NB4 (cell line): ENCODE measurements around the gene BBX.

Source experiments
- DNase-seq: peaks from one replicate; pipeline ENCODE4 v3.0.0; 2010; ENCODE audit warnings: low read depth
- H3K4me3 ChIP-seq: one replicate; pipeline ENCODE4 v1.5.1; 2011; ENCODE audit warnings: mild to moderate bottlenecking, low read depth, low read length, moderate library complexity
- CTCF ChIP-seq: IDR thresholded peaks from one replicate; pipeline ENCODE4 v1.5.1; 2012; ENCODE audit warnings: low read depth, low read length
- MAX ChIP-seq: IDR thresholded peaks from 2 replicates; pipeline ENCODE4 v1.6.1; 2011; ENCODE audit warnings: low read depth, low read length
- MYC ChIP-seq: IDR thresholded peaks from 2 replicates; pipeline ENCODE4 v1.6.1; 2011; ENCODE audit warnings: low read depth, low read length
- POLR2A ChIP-seq: IDR thresholded peaks from 2 replicates; pipeline ENCODE4 v1.6.1; 2011; ENCODE audit warnings: mild to moderate bottlenecking; ENCODE audit not compliant: insufficient read length; ENCODE audit errors: extremely low read depth

BBX gene

GRCh38 chr3:107790612-107791011, 267.9 kb downstream of the BBX start:
- DNase-seq: no peak

GRCh38 chr3:107791027-107791426, 268.3 kb downstream of the BBX start:
- no peak for TF ChIP-seq POLR2A
- no peak for TF ChIP-seq MYC
- H3K4me3 ChIP-seq: no peak overlapping the region
- no peak for DNase-seq

More at GRCh38 chr3:107790612-107791011, 267.9 kb downstream of the BBX start:
- TF ChIP-seq POLR2A: no peak
- TF ChIP-seq CTCF: no peak
- TF ChIP-seq MYC: no peak
- TF ChIP-seq MAX: no peak
- no peak overlapping the region for H3K4me3 ChIP-seq

- no peak overlapping the region for H3K4me3 ChIP-seq
- TF ChIP-seq MAX: no peak
- TF ChIP-seq MYC: no peak
- TF ChIP-seq POLR2A: no peak
- TF ChIP-seq CTCF: no peak
- no peak for DNase-seq
These were observed 268.7 kb downstream of the BBX start for GRCh38 chr3:107791450-107791849.

- peak; percentile 3 for TF ChIP-seq CTCF
- TF ChIP-seq POLR2A: no peak
- no peak overlapping the region for H3K4me3 ChIP-seq
- no peak for DNase-seq
These were observed 272.1 kb downstream of the BBX start for GRCh38 chr3:107794664-107795443.

- DNase-seq: no peak
- no peak overlapping the region for H3K4me3 ChIP-seq
- no peak for TF ChIP-seq MAX
- no peak for TF ChIP-seq POLR2A
- no peak for TF ChIP-seq CTCF
- no peak for TF ChIP-seq MYC
These were observed 272.8 kb downstream of the BBX start for GRCh38 chr3:107795514-107796094.

- H3K4me3 ChIP-seq: no peak overlapping the region
- DNase-seq: peak; percentile 53
- no peak for TF ChIP-seq CTCF
- TF ChIP-seq MAX: no peak
- TF ChIP-seq POLR2A: no peak
- no peak for TF ChIP-seq MYC
These were observed 274.0 kb downstream of the BBX start for GRCh38 chr3:107796791-107797190.
